DMS 273 (cell line): Measurements from ENCODE around the gene ITPRID2.

Experiments used
- DNase-seq: peaks from one replicate; lab custom pipeline; 2025; ENCODE audit not compliant: unreplicated experiment; lab: John Stamatoyannopoulos, UW

The ITPRID2 gene

GRCh38 chr2:181891258-181891965 lies at the start of gene ITPRID2:
Gene ITPRID2, plus strand, starts transcription at chr2:181891730. Its CDS starts 337 bp downstream, at chr2:181892067.
- peak; percentile 95 for DNase-seq

- DNase-seq: no peak
Observed at GRCh38 chr2:181844551-181845290, 46.8 kb upstream of the ITPRID2 start.

- no peak for DNase-seq
Observed at GRCh38 chr2:181846399-181847197, 44.9 kb upstream of the ITPRID2 start.

GRCh38 chr2:181847198-181847556 lies 44.4 kb upstream of the ITPRID2 start:
- no peak for DNase-seq

- DNase-seq: no peak
Observed at GRCh38 chr2:181847702-181848101, 43.8 kb upstream of the ITPRID2 start.

- DNase-seq: no peak
Observed at GRCh38 chr2:181848261-181848886, 43.2 kb upstream of the ITPRID2 start.

GRCh38 chr2:181849601-181850000 lies 41.9 kb upstream of the ITPRID2 start:
- no peak for DNase-seq

- no peak for DNase-seq
Observed at GRCh38 chr2:181850936-181851560, 40.5 kb upstream of the ITPRID2 start.

- DNase-seq: no peak
Observed at GRCh38 chr2:181851726-181852125, 39.8 kb upstream of the ITPRID2 start.

GRCh38 chr2:181853696-181854095 lies 37.8 kb upstream of the ITPRID2 start:
- no peak for DNase-seq

GRCh38 chr2:181857483-181857882 lies 34.0 kb upstream of the ITPRID2 start:
- DNase-seq: no peak

- DNase-seq: no peak
Observed at GRCh38 chr2:181858600-181858999, 32.9 kb upstream of the ITPRID2 start.

- no peak for DNase-seq
Observed at GRCh38 chr2:181859123-181859522, 32.4 kb upstream of the ITPRID2 start.

- no peak for DNase-seq
Observed at GRCh38 chr2:181859803-181860202, 31.7 kb upstream of the ITPRID2 start.

- no peak for DNase-seq
Observed at GRCh38 chr2:181861379-181861778, 30.2 kb upstream of the ITPRID2 start.

- DNase-seq: no peak
Observed at GRCh38 chr2:181862583-181863281, 28.8 kb upstream of the ITPRID2 start.

- DNase-seq: no peak
Observed at GRCh38 chr2:181872178-181872577, 19.4 kb upstream of the ITPRID2 start.

- no peak for DNase-seq
Observed at GRCh38 chr2:181876614-181877063, 14.9 kb upstream of the ITPRID2 start.

GRCh38 chr2:181877181-181877664 lies 14.3 kb upstream of the ITPRID2 start:
- DNase-seq: no peak

- no peak for DNase-seq
Observed at GRCh38 chr2:181878448-181878847, 13.1 kb upstream of the ITPRID2 start.
